HepG2 (cell line): ENCODE results near the gene SCGB1D1. TPM values are rescaled to one million over a fixed set of nuclear protein-coding genes. Genes with fewer than 3 reads are reported as not detected.

ENCODE experiments used
- ATAC-seq: fragments of 200-7000 bp; cut with Tn5 transposase; 3 replicates; pipeline ENCODE4 v1.9.1; 2020; ENCODE audit warnings: mild to moderate bottlenecking, moderate library complexity
- BruUV-seq: library from RNA; stranded (reverse); fragments of 400-500 nt; replicated peaks from 2 replicates; lab custom pipeline; 2021; lab: Mats Ljungman, UMichigan
- CTCF ChIA-PET: fragments of 300-600 bp; formaldehyde crosslinking; extraction: SDS; loops from one replicate; lab custom pipeline; 2021; ENCODE audit warnings: low total read pairs, inconsistent platforms, low intra/inter-chr PET ratio; lab: Yijun Ruan, JAX
- POLR2A ChIA-PET: fragments of 350-600 bp; sonication (Branson Sonifier 250); formaldehyde crosslinking; loops from one replicate; lab custom pipeline; 2020; ENCODE audit warnings: antibody characterized with exemption, inconsistent platforms; lab: Yijun Ruan, JAX
- DNase-seq: peaks from one replicate; pipeline ENCODE4 v3.0.0-alpha.2; 2015; ENCODE audit warnings: low spot score
- FAIRE-seq: peaks from 3 replicates; lab custom pipeline; 2011; peaks lifted over from hg19 to GRCh38; lab: Jason Lieb, UNC
- H2AFZ ChIP-seq: one replicate; pipeline ENCODE4 v1.6.1; 2011; ENCODE audit warnings: low read length, inconsistent platforms
- H3K27ac ChIP-seq: fragments of 300-600 bp; 3 replicates; pipeline ENCODE4 v1.8.0; 2011; ENCODE audit warnings: mixed run types, mild to moderate bottlenecking, mixed read lengths, low read length, inconsistent platforms; ENCODE audit not compliant: insufficient read depth; ENCODE audit errors: extremely low read length
- H3K27me3 ChIP-seq, 2 experiments: fragments of 200-600 bp in 1 of 2; 2 replicates in 1 of 2; 3 replicates in 1 of 2; pipeline versions ENCODE4 v1.6.0 to v1.8.0; 2011; ENCODE audit warnings: low read length in 2 of 2, mild to moderate bottlenecking in 2 of 2, moderate library complexity in 2 of 2, inconsistent platforms in 1 of 2; ENCODE audit not compliant: insufficient read depth in 2 of 2, control insufficient read depth in 1 of 2
- H3K36me3 ChIP-seq, 2 experiments: fragments of 200-600 bp in 1 of 2; replicated peaks in 1 of 2; 2 replicates in 1 of 2; 3 replicates in 1 of 2; pipeline versions ENCODE4 v1.5.1 to v1.8.0; 2011; ENCODE audit warnings: low read length in 2 of 2, inconsistent platforms in 1 of 2; ENCODE audit not compliant: insufficient read depth in 2 of 2, control insufficient read depth in 1 of 2
- H3K4me1 ChIP-seq: 2 replicates; pipeline ENCODE4 v1.5.1; 2012; ENCODE audit warnings: low read length, inconsistent platforms; ENCODE audit not compliant: insufficient read depth
- H3K4me2 ChIP-seq: 2 replicates; pipeline ENCODE4 v1.6.0; 2011; ENCODE audit warnings: low read depth, low read length, inconsistent platforms
- H3K4me3 ChIP-seq, 3 experiments: fragments of 200-600 bp in 1 of 3; sonication (generic), shearing (Covaris generic) in 1 of 3; replicated peaks in 1 of 3; 2 replicates each; pipeline ENCODE4 v1.5.1; 2011 to 2016; ENCODE audit warnings: low read length in 3 of 3, inconsistent platforms in 2 of 3, low read depth in 2 of 3, mild to moderate bottlenecking in 2 of 3, control low read depth in 1 of 3, mixed read lengths in 1 of 3; ENCODE audit not compliant: insufficient read depth in 1 of 3
- H3K79me2 ChIP-seq: one replicate; pipeline ENCODE4 v1.6.1; 2011; ENCODE audit warnings: low read length, inconsistent platforms; ENCODE audit not compliant: insufficient read depth
- H3K9ac ChIP-seq: 2 replicates; pipeline ENCODE4 v1.6.0; 2011; ENCODE audit warnings: mild to moderate bottlenecking, low read depth, low read length, inconsistent platforms; ENCODE audit not compliant: insufficient read depth
- H3K9me3 ChIP-seq: 2 replicates; pipeline ENCODE4 v1.5.1; 2012; ENCODE audit warnings: mild to moderate bottlenecking, low read length
- H4K20me1 ChIP-seq: 2 replicates; pipeline ENCODE4 v1.6.0; 2011; ENCODE audit warnings: inconsistent platforms, mild to moderate bottlenecking, low read length, moderate library complexity; ENCODE audit not compliant: insufficient read depth
- ATAD3A ChIP-seq: sonication (generic); formaldehyde crosslinking; IDR thresholded peaks from 2 replicates; pipeline ENCODE4 v1.4.0; 2020; ENCODE audit warnings: missing genetic modification reagents
- FOXC1 ChIP-seq: sonication (generic); formaldehyde crosslinking; IDR thresholded peaks from 2 replicates; pipeline ENCODE4 v1.8.0; 2022; ENCODE audit warnings: mild to moderate bottlenecking, missing genetic modification reagents, borderline replicate concordance
- MAFG ChIP-seq: sonication (generic); formaldehyde crosslinking; IDR thresholded peaks from 2 replicates; pipeline ENCODE4 v1.5.1; 2020; ENCODE audit warnings: mild to moderate bottlenecking, missing genetic modification reagents
- MTF2 ChIP-seq: sonication (generic); formaldehyde crosslinking; IDR thresholded peaks from 2 replicates; pipeline ENCODE4 v1.5.0; 2020; ENCODE audit warnings: missing genetic modification reagents, borderline replicate concordance
- PRMT3 ChIP-seq: sonication (generic); formaldehyde crosslinking; IDR thresholded peaks from 2 replicates; pipeline ENCODE4 v1.8.1; 2022; ENCODE audit warnings: low read depth, mild to moderate bottlenecking, moderate library complexity, missing genetic modification reagents, borderline replicate concordance
- SOX6 ChIP-seq, 2 experiments: fragments of 450-650 bp in 1 of 2; sonication (generic) in 1 of 2; formaldehyde crosslinking in 1 of 2; IDR thresholded peaks; 2 replicates each; pipeline versions ENCODE4 v1.4.0 to v1.6.1; 2017 to 2020; ENCODE audit warnings: antibody characterized with exemption in 1 of 2, mild to moderate bottlenecking in 1 of 2, missing genetic modification reagents in 1 of 2
- U2AF1 ChIP-seq: fragments of 200-400 bp; formaldehyde crosslinking; optimal IDR thresholded peaks from 2 replicates; pipeline ENCODE3; 2017; ENCODE audit warnings: mild to moderate bottlenecking, low read depth, low read length
- ZNF256 ChIP-seq: sonication (generic); formaldehyde crosslinking; conservative IDR thresholded peaks from 2 replicates; pipeline ENCODE4 v1.4.0; 2020; ENCODE audit warnings: missing genetic modification reagents
- ZNF574 ChIP-seq: sonication (generic); formaldehyde crosslinking; IDR thresholded peaks from 2 replicates; pipeline ENCODE4 v1.4.0; 2020; ENCODE audit warnings: missing genetic modification reagents
- ZNF713 ChIP-seq: sonication (generic); formaldehyde crosslinking; IDR thresholded peaks from 2 replicates; pipeline ENCODE4 v1.4.0; 2020; ENCODE audit warnings: mild to moderate bottlenecking, missing genetic modification reagents
- ZNF740 ChIP-seq: sonication (generic); formaldehyde crosslinking; IDR thresholded peaks from 2 replicates; pipeline ENCODE4 v1.4.0; 2020; ENCODE audit warnings: missing genetic modification reagents
- ZNF749 ChIP-seq: sonication (generic); formaldehyde crosslinking; IDR thresholded peaks from 2 replicates; pipeline ENCODE4 v1.8.0; 2022; ENCODE audit warnings: mild to moderate bottlenecking, missing genetic modification reagents, moderate library complexity, borderline replicate concordance
- ZNF83 ChIP-seq: sonication (generic); formaldehyde crosslinking; IDR thresholded peaks from 2 replicates; pipeline ENCODE4 v1.4.0; 2020; ENCODE audit warnings: missing genetic modification reagents, mild to moderate bottlenecking, borderline replicate concordance
- ZNF883 ChIP-seq: sonication (generic); formaldehyde crosslinking; IDR thresholded peaks from 2 replicates; pipeline ENCODE4 v1.5.1; 2020; ENCODE audit warnings: mild to moderate bottlenecking, missing genetic modification reagents; ENCODE audit errors: not compliant biosample characterization
- WGBS: methylation state at CpG from one replicate; pipeline ENCODE4 v1.1.6; 2017; ENCODE audit warnings: low lambda C conversion rate; 5-methylcytosine and 5-hydroxymethylcytosine counted together
- in situ Hi-C: cut with HindIII; loops from 2 replicates; pipeline ENCODE4 v1.10.0; 2017; ENCODE audit warnings: low pct_unique_long_range_greater_than_20kb; ENCODE audit not compliant: extremely low pct_ligation_motif_present
- intact Hi-C: fragments of 100-400 bp; cut with micrococcal nuclease; formaldehyde crosslinking; loops from one replicate; pipeline ENCODE4 v1.10.0; 2022; ENCODE audit not compliant: unreplicated experiment
- polyA plus RNA-seq, 8 experiments: library from polyadenylated mRNA; depleted of rRNA in 3 of 8; stranded (reverse) in 7 of 8; unstranded in 1 of 8; fragments of >200 nt; fragmentation: Illumina TruSeq in 4 of 8; extraction: Trizol in 4 of 8; gene quantifications; 2 replicates each; pipeline versions ENCODE4 v1.2.1 to v1.2.3, GENCODE V29; 2011 to 2016; ENCODE audit warnings: low read depth in 4 of 8, missing spikeins in 1 of 8, mixed read lengths in 1 of 8; ENCODE audit not compliant: insufficient read depth in 1 of 8
- total RNA-seq, 5 experiments: library from RNA; depleted of rRNA; stranded (reverse); fragments of >200 nt; fragmentation: Illumina TruSeq; extraction: Trizol; gene quantifications; 2 replicates each; pipeline ENCODE4 v1.2.3, GENCODE V29; 2016; ENCODE audit warnings: low read depth in 1 of 5

The SCGB1D1 gene
- total and polyA plus RNA-seq, 2 of the 13 experiments (the other 11 are each of a cell fraction or from before 2014, with no cell fraction given) = not detected

- FAIRE-seq = no peak
- H3K9ac ChIP-seq = no peak overlapping the region
- H3K9me3 ChIP-seq = no peaks in the 10 kb centered on the region
- no peak overlapping the region for H3K4me3 ChIP-seq
- in situ Hi-C loops = no loop called here
- peaks cover 41 to 77% of the 10 kb centered on the region in 2 experiments; a peak in 4 of 5 replicates for H3K36me3 ChIP-seq
- no peak for ATAC-seq
- peaks cover 2% of the 10 kb centered on the region; the same call in 1 of the 2 replicates for H4K20me1 ChIP-seq
- no peak overlapping the region for H2AFZ ChIP-seq
- H3K27me3 ChIP-seq = no peaks in the 10 kb centered on the region
- no peak for DNase-seq
- POLR2A ChIA-PET = no interaction called here
- no peak for TF ChIP-seq FOXC1 (CRISPR knock-in tag)
- TF ChIP-seq, all 625 proteins: peak for 0
- WGBS = 93% methylated on average over 17 of the region's 22 CpGs
- H3K79me2 ChIP-seq = no peaks in the 10 kb centered on the region
- no peak overlapping the region for H3K27ac ChIP-seq
- no peak overlapping the region for H3K4me2 ChIP-seq
- no peaks in the 10 kb centered on the region for H3K4me1 ChIP-seq
- BruUV-seq = no TSS peak
- intact Hi-C loops = no loop called here
- CTCF ChIA-PET = no interaction called here
Observed at GRCh38 chr11:62141111-62142042, 48.6 kb upstream of the SCGB1D1 start.

GRCh38 chr11:62142043-62142375 is 48.0 kb upstream of the SCGB1D1 start:
- H4K20me1 ChIP-seq = peaks cover 2% of the 10 kb centered on the region; the same call in 1 of the 2 replicates
- intact Hi-C loops = no loop called here
- BruUV-seq = no TSS peak
- no peak overlapping the region for H2AFZ ChIP-seq
- H3K4me3 ChIP-seq = no peak overlapping the region
- no peak overlapping the region for H3K9ac ChIP-seq
- POLR2A ChIA-PET = no interaction called here
- H3K4me1 ChIP-seq = no peaks in the 10 kb centered on the region
- CTCF ChIA-PET = no interaction called here
- no peak for DNase-seq
- H3K79me2 ChIP-seq = no peaks in the 10 kb centered on the region
- ATAC-seq = no peak
- no peak overlapping the region for H3K27ac ChIP-seq
- H3K27me3 ChIP-seq = no peaks in the 10 kb centered on the region
- in situ Hi-C loops = no loop called here
- no peak for FAIRE-seq
- WGBS = 100% methylated on average over 1 of the region's 4 CpGs
- H3K36me3 ChIP-seq = peaks cover 43 to 82% of the 10 kb centered on the region in 2 experiments; a peak in 4 of 5 replicates
- H3K9me3 ChIP-seq = no peaks in the 10 kb centered on the region
- no peak overlapping the region for H3K4me2 ChIP-seq
- TF ChIP-seq ZNF574 (CRISPR knock-in tag) = no peak
- no peak for TF ChIP-seq MTF2 (CRISPR knock-in tag)
- TF ChIP-seq ZNF740 = no peak
- no peak for TF ChIP-seq SOX6 (IDR thresholded peaks at IDR 0.05)
- no peak for TF ChIP-seq SOX6 (CRISPR knock-in tag; IDR thresholded peaks at IDR 0.05)
- TF ChIP-seq U2AF1 = no peak
- no peak for TF ChIP-seq ZNF883
- no peak for TF ChIP-seq ZNF256 (CRISPR knock-in tag)
- TF ChIP-seq PRMT3 (CRISPR knock-in tag) = no peak
- TF ChIP-seq MAFG (CRISPR knock-in tag) = no peak
- no peak for TF ChIP-seq ZNF83 (CRISPR knock-in tag)
- no peak for TF ChIP-seq ZNF713
- TF ChIP-seq ATAD3A (CRISPR knock-in tag) = no peak
- no peak for TF ChIP-seq ZNF749 (CRISPR knock-in tag)
